BLaER1 treated with 17β-estradiol and CSF1 and Interleukin-3, amounts not matched to agents 10 nM and 100 nM (cell line): ENCODE results near the gene LYAR.

Source experiments
- H3K27ac ChIP-seq, 11 experiments: shearing (Covaris generic); formaldehyde crosslinking; 2 replicates each; pipeline ENCODE4 v1.8.1; 2022
- H3K27me3 ChIP-seq, 11 experiments: shearing (Covaris generic); formaldehyde crosslinking; 2 replicates each; pipeline ENCODE4 v1.8.1; 2022
- H3K36me3 ChIP-seq, 11 experiments: shearing (Covaris generic); formaldehyde crosslinking; 2 replicates each; pipeline ENCODE4 v1.8.1; 2022
- H3K4me1 ChIP-seq, 10 experiments: shearing (Covaris generic); formaldehyde crosslinking; 2 replicates each; pipeline ENCODE4 v1.8.1; 2022
- H3K4me2 ChIP-seq, 11 experiments: shearing (Covaris generic); formaldehyde crosslinking; 2 replicates each; pipeline ENCODE4 v1.8.1; 2022
- H3K4me3 ChIP-seq, 10 experiments: shearing (Covaris generic); formaldehyde crosslinking; 2 replicates each; pipeline ENCODE4 v1.8.1; 2022
- H3K9ac ChIP-seq, 11 experiments: shearing (Covaris generic); formaldehyde crosslinking; 2 replicates each; pipeline ENCODE4 v1.8.1; 2022
- H3K9me3 ChIP-seq, 11 experiments: shearing (Covaris generic); formaldehyde crosslinking; replicated peaks in 1 of 11; 2 replicates each; pipeline ENCODE4 v1.8.1; 2022
- H4K20me1 ChIP-seq, 11 experiments: shearing (Covaris generic); formaldehyde crosslinking; 2 replicates each; pipeline ENCODE4 v1.8.1; 2022
- Cebpa-rat ChIP-seq, 11 experiments: shearing (Covaris generic); IDR thresholded peaks; 2 replicates each; pipeline ENCODE4 v1.8.1; 2022

The LYAR gene

GRCh38 chr4:4302001-4302400 lies 12.0 kb upstream of the LYAR start:
- no peak for TF ChIP-seq Cebpa-rat (IDR thresholded peaks at IDR 0.05)
- Histone ChIP-seq H3K4me3 (no peak overlapping the region), H3K36me3 (peaks cover 32 to 85% (median 52%) of the 10 kb centered on the region in 11 experiments), H3K4me2 (no peak overlapping the region), H3K9ac (no peak overlapping the region), H4K20me1 (peaks cover 10 to 41% (median 23%) of the 10 kb centered on the region in 11 experiments; a peak in 18 of 22 replicates), H3K4me1 (peaks cover 0 to 5% (median 0%) of the 10 kb centered on the region in 10 experiments; a peak in 1 of 20 replicates), H3K9me3 (peaks cover 0 to under 1% (median 0%) of the 10 kb centered on the region in 11 experiments; a peak in 1 of 22 replicates), H3K27ac (no peak overlapping the region), H3K27me3 (no peaks in the 10 kb centered on the region)

- Histone ChIP-seq H4K20me1 (peaks cover 12 to 46% (median 23%) of the 10 kb centered on the region in 11 experiments; a peak in 18 of 22 replicates), H3K27me3 (no peaks in the 10 kb centered on the region), H3K4me1 (no peaks in the 10 kb centered on the region), H3K9ac (no peak overlapping the region), H3K36me3 (peaks cover 36 to 82% (median 53%) of the 10 kb centered on the region in 11 experiments), H3K9me3 (peaks cover 12 to 27% (median 21%) of the 10 kb centered on the region in 11 experiments; a peak in 20 of 22 replicates), H3K27ac (no peak overlapping the region), H3K4me2 (no peak overlapping the region), H3K4me3 (no peak overlapping the region)
- no peak for TF ChIP-seq Cebpa-rat (IDR thresholded peaks at IDR 0.05)
Measured at GRCh38 chr4:4299006-4299405, 9.1 kb upstream of the LYAR start.

- H3K36me3 ChIP-seq = peaks cover 28 to 77% (median 50%) of the 10 kb centered on the region in 11 experiments
Measured at GRCh38 chr4:4296283-4296846, 6.4 kb upstream of the LYAR start.

GRCh38 chr4:4293279-4293678 lies 3.3 kb upstream of the LYAR start:
- no peak overlapping the region for H3K4me3 ChIP-seq
- no peak overlapping the region for H3K9ac ChIP-seq
- TF ChIP-seq Cebpa-rat (IDR thresholded peaks at IDR 0.05) = no peak
- H4K20me1 ChIP-seq = peaks cover 5 to 82% (median 32%) of the 10 kb centered on the region in 11 experiments; a peak in 18 of 22 replicates
- no peak overlapping the region for H3K4me2 ChIP-seq
- H3K27me3 ChIP-seq = no peaks in the 10 kb centered on the region
- H3K36me3 ChIP-seq = peaks cover 23 to 58% (median 34%) of the 10 kb centered on the region in 11 experiments; a peak in 21 of 22 replicates
- peaks cover 22 to 26% (median 24%) of the 10 kb centered on the region in 10 experiments for H3K4me1 ChIP-seq
- peaks cover 12 to 27% (median 21%) of the 10 kb centered on the region in 11 experiments; a peak in 20 of 22 replicates for H3K9me3 ChIP-seq
- H3K27ac ChIP-seq = no peak overlapping the region

More at GRCh38 chr4:4296283-4296846, 6.4 kb upstream of the LYAR start:
- Histone ChIP-seq H3K27me3 (no peaks in the 10 kb centered on the region), H3K9me3 (peaks cover 12 to 27% (median 21%) of the 10 kb centered on the region in 11 experiments; a peak in 20 of 22 replicates), H3K4me2 (no peak overlapping the region), H3K4me3 (no peak overlapping the region), H4K20me1 (peaks cover 14 to 73% (median 27%) of the 10 kb centered on the region in 11 experiments; a peak in 18 of 22 replicates), H3K4me1 (peaks cover 4 to 8% (median 5%) of the 10 kb centered on the region in 10 experiments; a peak in 19 of 20 replicates), H3K9ac (no peak overlapping the region), H3K27ac (no peak overlapping the region)
- TF ChIP-seq Cebpa-rat (IDR thresholded peaks at IDR 0.05) = no peak

- peak overlapping the region; percentile 74 to 89 (median 80) for H3K9ac ChIP-seq
- peak overlapping the region; percentile 73 to 99 (median 92) for H3K4me3 ChIP-seq
- peak overlapping the region; percentile 21 to 81 (median 65); a peak in 21 of 22 replicates for H3K27ac ChIP-seq
- H3K4me1 ChIP-seq = peaks cover 22 to 47% (median 28%) of the 10 kb centered on the region in 10 experiments
- H3K4me2 ChIP-seq = peak overlapping the region; percentile 92 to 99 (median 98)
- peaks cover 0 to 5% (median 0%) of the 10 kb centered on the region in 11 experiments; a peak in 4 of 22 replicates for H3K9me3 ChIP-seq
- peaks cover 0 to 95% (median 57%) of the 10 kb centered on the region in 11 experiments; a peak in 17 of 22 replicates for H4K20me1 ChIP-seq
- TF ChIP-seq Cebpa-rat (IDR thresholded peaks at IDR 0.05) = no peak
- H3K27me3 ChIP-seq = no peaks in the 10 kb centered on the region
- peaks cover 27 to 58% (median 44%) of the 10 kb centered on the region in 11 experiments for H3K36me3 ChIP-seq
Measured at GRCh38 chr4:4289597-4289940, 385 bp downstream of the LYAR start.

GRCh38 chr4:4289055-4289454 lies 899 bp downstream of the LYAR start:
- Histone ChIP-seq H3K36me3 (peaks cover 32 to 60% (median 46%) of the 10 kb centered on the region in 11 experiments), H3K4me1 (peaks cover 22 to 47% (median 28%) of the 10 kb centered on the region in 10 experiments), H3K9me3 (no peaks in the 10 kb centered on the region), H3K9ac (peak overlapping the region; percentile 74 to 89 (median 80)), H3K4me2 (peak overlapping the region; percentile 92 to 99 (median 98)), H3K27ac (peak overlapping the region in 9 of 11 experiments; percentile 57 to 81 (median 67); a peak in 14 of 22 replicates), H4K20me1 (peaks cover 0 to 95% (median 62%) of the 10 kb centered on the region in 11 experiments; a peak in 17 of 22 replicates), H3K4me3 (peak overlapping the region; percentile 73 to 99 (median 92)), H3K27me3 (no peaks in the 10 kb centered on the region)
- TF ChIP-seq Cebpa-rat (IDR thresholded peaks at IDR 0.05) = no peak

- TF ChIP-seq Cebpa-rat (IDR thresholded peaks at IDR 0.05) = no peak
- Histone ChIP-seq H3K9me3 (no peaks in the 10 kb centered on the region), H4K20me1 (peaks cover 0 to 95% (median 66%) of the 10 kb centered on the region in 11 experiments; a peak in 17 of 22 replicates), H3K4me2 (peak overlapping the region in 9 of 11 experiments; percentile 92 to 99 (median 98); a peak in 13 of 22 replicates), H3K4me1 (peaks cover 22 to 47% (median 28%) of the 10 kb centered on the region in 10 experiments), H3K36me3 (peaks cover 42 to 62% (median 55%) of the 10 kb centered on the region in 11 experiments), H3K27ac (no peak overlapping the region), H3K4me3 (no peak overlapping the region), H3K9ac (no peak overlapping the region), H3K27me3 (no peaks in the 10 kb centered on the region)
Measured at GRCh38 chr4:4288098-4288497, 1.9 kb downstream of the LYAR start.

GRCh38 chr4:4284827-4285618 lies 4.9 kb downstream of the LYAR start:
- H3K27ac ChIP-seq = no peak overlapping the region
- no peak overlapping the region for H3K9ac ChIP-seq
- TF ChIP-seq Cebpa-rat (IDR thresholded peaks at IDR 0.05) = no peak
- no peak overlapping the region for H3K4me2 ChIP-seq
- H3K4me3 ChIP-seq = no peak overlapping the region
- no peaks in the 10 kb centered on the region for H3K9me3 ChIP-seq
- no peaks in the 10 kb centered on the region for H3K27me3 ChIP-seq
- H3K4me1 ChIP-seq = peaks cover 10 to 33% (median 14%) of the 10 kb centered on the region in 10 experiments
- peaks cover 0 to 91% (median 54%) of the 10 kb centered on the region in 11 experiments; a peak in 16 of 22 replicates for H4K20me1 ChIP-seq
- peaks cover 62 to 81% (median 78%) of the 10 kb centered on the region in 11 experiments for H3K36me3 ChIP-seq
